ENCODE measurements around the gene TBC1D17. TPM values are rescaled to one million over a fixed set of nuclear protein-coding genes. Genes with fewer than 3 reads are reported as not detected.

The TBC1D17 gene
- total and polyA plus RNA-seq, 4 experiments from 2014 or later = 6.0 to 101 (median 57.9) TPM

GRCh38 chr19:49887665-49888509, 10.4 kb downstream of the TBC1D17 start:
- Mint-ChIP-seq H3K4me3 (no peak overlapping the region), H3K27ac (no peak overlapping the region), H3K4me1 (peaks cover 2 to 24% (median 14%) of the 10 kb centered on the region in 4 donors), H3K36me3 (peaks cover 16 to 18% of the 10 kb centered on the region in 2 donors), H3K27me3 (no peaks in the 10 kb centered on the region), H3K9me3 (no peaks in the 10 kb centered on the region)
- CTCF ChIA-PET (ENCODE audit: partially characterized antibody) = no interaction called here
- no peak overlapping the region for H3K27ac ChIP-seq (ENCODE audit: low read depth, low read length)
- peak in 1 of 5 donors; percentile 27 for DNase-seq
- no peaks in the 10 kb centered on the region for H3K9me3 ChIP-seq (ENCODE audit: control insufficient read depth in 1 of 2, low read length in 2 of 2)
- peaks cover 6% of the 10 kb centered on the region for H3K4me1 ChIP-seq (ENCODE audit: insufficient read depth, low read length)
- no peaks in the 10 kb centered on the region for H3K27me3 ChIP-seq (ENCODE audit: insufficient read depth, low read length)
- POLR2A ChIA-PET (ENCODE audit: partially characterized antibody) = interaction anchor here (1.0 to 6.7 kb wide), 3 partner anchors 11 to 70 kb away, joined by 3 to 51 read pairs (median 5); partner anchors contain the start of genes AKT1S1, ATF5, NUP62 and TBC1D17
- intact Hi-C loops (cut with micrococcal nuclease) = no loop called here
- H3K36me3 ChIP-seq (ENCODE audit: insufficient read depth, low read length) = peaks cover 21% of the 10 kb centered on the region
- H3K4me3 ChIP-seq (ENCODE audit: low read length in 2 of 2) = no peak overlapping the region

DNA sequence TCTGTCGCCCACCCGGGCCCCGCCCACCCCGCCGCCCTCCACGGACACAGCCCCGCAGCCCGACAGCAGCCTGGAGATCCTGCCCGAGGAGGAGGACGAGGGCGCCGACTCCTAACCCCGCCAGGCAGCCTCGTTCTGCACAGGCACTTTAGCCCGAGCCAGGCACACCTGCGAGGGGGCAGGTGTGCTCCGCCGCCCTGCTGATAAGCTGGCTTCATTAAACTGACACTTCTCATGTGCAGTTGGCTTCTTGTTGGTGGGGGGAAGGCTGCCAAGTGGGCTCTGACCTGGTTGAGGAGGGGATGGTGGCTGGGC, 11.0 kb downstream of the TBC1D17 start:
- Histone ChIP-seq H3K9me3 (ENCODE audit: control insufficient read depth in 1 of 2, low read length in 2 of 2) (no peaks in the 10 kb centered on the region), H3K4me3 (ENCODE audit: low read length in 2 of 2) (no peak overlapping the region), H3K27me3 (ENCODE audit: insufficient read depth, low read length) (no peaks in the 10 kb centered on the region), H3K36me3 (ENCODE audit: insufficient read depth, low read length) (peaks cover 15% of the 10 kb centered on the region), H3K4me1 (ENCODE audit: insufficient read depth, low read length) (peaks cover 6% of the 10 kb centered on the region), H3K27ac (ENCODE audit: low read depth, low read length) (no peak overlapping the region)
- DNase-seq = peak in 1 of 5 donors; percentile 21
- H3K9me3 Mint-ChIP-seq = no peaks in the 10 kb centered on the region
- POLR2A ChIA-PET (ENCODE audit: partially characterized antibody) = interaction anchor here (1.0 to 6.7 kb wide), 4 partner anchors 12 to 71 kb away, joined by 3 to 51 read pairs (median 11); partner anchors contain the start of genes AKT1S1, ATF5, NUP62 and PTOV1
- peak overlapping the region in 3 of 7 donors; percentile 19 to 81 (median 62) for H3K27ac Mint-ChIP-seq
- H3K36me3 Mint-ChIP-seq = peaks cover 12 to 13% of the 10 kb centered on the region in 2 donors
- intact Hi-C loops (cut with micrococcal nuclease) = no loop called here
- CTCF ChIA-PET (ENCODE audit: partially characterized antibody) = no interaction called here
- peaks cover 4 to 30% (median 18%) of the 10 kb centered on the region in 4 donors for H3K4me1 Mint-ChIP-seq
- no peaks in the 10 kb centered on the region for H3K27me3 Mint-ChIP-seq
- no peak overlapping the region for H3K4me3 Mint-ChIP-seq

- Mint-ChIP-seq H3K27ac (peak overlapping the region in 2 of 7 donors; percentile 19 to 81), H3K27me3 (no peaks in the 10 kb centered on the region), H3K4me1 (peaks cover 4 to 30% (median 19%) of the 10 kb centered on the region in 4 donors), H3K4me3 (peak overlapping the region in 4 of 8 donors; percentile 17 to 44 (median 30)), H3K36me3 (peaks cover 11% of the 10 kb centered on the region in 2 donors), H3K9me3 (no peaks in the 10 kb centered on the region)
- CTCF ChIA-PET (ENCODE audit: partially characterized antibody) = interaction anchor here (1.0 kb wide), 1 partner anchor 24 kb away, joined by 4 read pairs; no protein-coding TSS in a partner anchor
- Histone ChIP-seq H3K36me3 (ENCODE audit: insufficient read depth, low read length) (peaks cover 8% of the 10 kb centered on the region), H3K4me3 (ENCODE audit: low read length in 2 of 2) (no peak overlapping the region), H3K27me3 (ENCODE audit: insufficient read depth, low read length) (no peaks in the 10 kb centered on the region), H3K9me3 (ENCODE audit: control insufficient read depth in 1 of 2, low read length in 2 of 2) (no peaks in the 10 kb centered on the region), H3K4me1 (ENCODE audit: insufficient read depth, low read length) (peaks cover 6% of the 10 kb centered on the region), H3K27ac (ENCODE audit: low read depth, low read length) (no peak overlapping the region)
- POLR2A ChIA-PET (ENCODE audit: partially characterized antibody) = interaction anchor here (1.0 to 6.7 kb wide), 6 partner anchors 10 to 122 kb away, joined by 3 to 51 read pairs (median 7); partner anchors contain the start of genes AKT1S1, AP2A1, ATF5 and NUP62
- intact Hi-C loops (cut with micrococcal nuclease) = no loop called here
- peak in 1 of 5 donors; percentile 28 for DNase-seq
Observed at GRCh38 chr19:49889038-49889686, 11.7 kb downstream of the TBC1D17 start.

DNA sequence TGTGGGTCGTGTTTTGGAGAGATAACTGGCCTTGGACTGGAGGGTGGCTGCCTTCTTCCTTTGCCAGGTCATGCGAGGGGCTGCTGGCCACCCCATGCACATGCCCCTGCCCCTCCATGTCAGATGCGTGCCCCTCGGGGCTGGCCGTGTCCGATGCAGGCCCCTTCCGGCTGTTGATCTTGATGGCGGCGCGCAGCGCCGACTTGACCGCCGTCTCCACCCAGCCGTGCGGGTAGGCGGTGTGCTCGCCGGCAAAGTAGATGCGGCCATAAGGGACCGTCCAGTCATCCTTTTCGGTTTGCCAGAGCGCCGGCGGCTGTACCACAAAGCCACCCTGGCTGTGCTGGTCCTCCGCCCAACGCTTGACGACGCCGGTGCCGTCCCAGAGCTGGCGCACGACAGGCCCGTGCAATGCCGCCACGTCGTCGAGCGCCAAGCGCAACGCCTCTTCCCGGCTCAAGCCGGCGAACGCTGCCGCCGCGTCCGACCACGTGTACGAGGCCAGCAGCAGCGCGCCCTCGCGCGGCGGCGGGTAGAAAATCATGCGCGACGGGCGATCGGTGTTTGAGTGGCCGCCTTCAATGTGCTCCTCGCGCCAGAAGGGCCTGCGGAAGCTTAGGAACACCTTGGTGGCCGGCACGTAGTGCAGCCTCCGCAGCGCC, 12.3 kb downstream of the TBC1D17 start:
- Histone ChIP-seq H3K27ac (ENCODE audit: low read depth, low read length) (peak overlapping the region; percentile 39), H3K4me1 (ENCODE audit: insufficient read depth, low read length) (peaks cover 10% of the 10 kb centered on the region), H3K9me3 (ENCODE audit: control insufficient read depth in 1 of 2, low read length in 2 of 2) (no peaks in the 10 kb centered on the region), H3K27me3 (ENCODE audit: insufficient read depth, low read length) (no peaks in the 10 kb centered on the region), H3K4me3 (ENCODE audit: low read length in 2 of 2) (peak overlapping the region in 1 of 2 donors; percentile 63), H3K36me3 (ENCODE audit: insufficient read depth, low read length) (peaks cover 2% of the 10 kb centered on the region)
- ChIA-PET POLR2A (ENCODE audit: partially characterized antibody) (interaction anchor here (0.9 to 6.7 kb wide), 9 partner anchors 8 to 123 kb away, joined by 3 to 51 read pairs (median 7); partner anchors contain the start of genes AKT1S1, AP2A1, ATF5 and MED25), CTCF (ENCODE audit: partially characterized antibody) (interaction anchor here (0.8 to 1.8 kb wide), 8 partner anchors 16 to 172 kb away, joined by 3 to 7 read pairs (median 4); partner anchors contain the start of gene NUP62)
- peaks cover 4 to 34% (median 23%) of the 10 kb centered on the region in 4 donors for H3K4me1 Mint-ChIP-seq
- peak overlapping the region; percentile 81 to 95 (median 90) for H3K27ac Mint-ChIP-seq
- DNase-seq = peak; percentile 77 to 79 (median 77)
- peaks cover 6% of the 10 kb centered on the region in 2 donors for H3K36me3 Mint-ChIP-seq
- no peaks in the 10 kb centered on the region for H3K27me3 Mint-ChIP-seq
- H3K9me3 Mint-ChIP-seq = no peaks in the 10 kb centered on the region
- intact Hi-C loops (cut with micrococcal nuclease) = loop anchor here (1.0 kb wide), 3 partner anchors 13 to 173 kb away; partner anchors contain the start of genes AKT1S1, PTOV1 and TBC1D17
- peak overlapping the region; percentile 77 to 85 (median 80) for H3K4me3 Mint-ChIP-seq

- intact Hi-C loops (cut with micrococcal nuclease) = loop anchor here (1.0 kb wide), 3 partner anchors 13 to 173 kb away; partner anchors contain the start of genes AKT1S1, PTOV1 and TBC1D17
- ChIA-PET POLR2A (ENCODE audit: partially characterized antibody) (interaction anchor here (0.9 to 6.7 kb wide), 9 partner anchors 9 to 124 kb away, joined by 3 to 51 read pairs (median 7); partner anchors contain the start of genes AKT1S1, AP2A1, ATF5 and MED25), CTCF (ENCODE audit: partially characterized antibody) (interaction anchor here (0.8 to 1.8 kb wide), 9 partner anchors 15 to 173 kb away, joined by 3 to 7 read pairs (median 4); partner anchors contain the start of gene NUP62)
- Mint-ChIP-seq H3K4me1 (peaks cover 7 to 42% (median 28%) of the 10 kb centered on the region in 4 donors), H3K27ac (peak overlapping the region; percentile 81 to 95 (median 91)), H3K27me3 (no peaks in the 10 kb centered on the region), H3K4me3 (peak overlapping the region; percentile 77 to 85 (median 80)), H3K9me3 (no peaks in the 10 kb centered on the region), H3K36me3 (peaks cover 0 to 2% of the 10 kb centered on the region in 2 donors)
- H3K9me3 ChIP-seq (ENCODE audit: control insufficient read depth in 1 of 2, low read length in 2 of 2) = no peaks in the 10 kb centered on the region
- no peaks in the 10 kb centered on the region for H3K36me3 ChIP-seq (ENCODE audit: insufficient read depth, low read length)
- peaks cover 18% of the 10 kb centered on the region for H3K4me1 ChIP-seq (ENCODE audit: insufficient read depth, low read length)
- peak overlapping the region in 1 of 2 donors; percentile 63 for H3K4me3 ChIP-seq (ENCODE audit: low read length in 2 of 2)
- H3K27me3 ChIP-seq (ENCODE audit: insufficient read depth, low read length) = no peaks in the 10 kb centered on the region
- DNase-seq = peak; percentile 54 to 79 (median 66)
- peak overlapping the region; percentile 39 for H3K27ac ChIP-seq (ENCODE audit: low read depth, low read length)
Observed at GRCh38 chr19:49890349-49891311, 13.1 kb downstream of the TBC1D17 start.

Data from CD4-positive, alpha-beta memory T cell (primary cell).